Measurements from ENCODE around the gene CDYL. TPM values are rescaled to one million over a fixed set of nuclear protein-coding genes. Genes with fewer than 3 reads are reported as not detected.

The CDYL gene
- total and polyA plus RNA-seq, 2 donors, result 10.4 to 56.0 TPM

DNA sequence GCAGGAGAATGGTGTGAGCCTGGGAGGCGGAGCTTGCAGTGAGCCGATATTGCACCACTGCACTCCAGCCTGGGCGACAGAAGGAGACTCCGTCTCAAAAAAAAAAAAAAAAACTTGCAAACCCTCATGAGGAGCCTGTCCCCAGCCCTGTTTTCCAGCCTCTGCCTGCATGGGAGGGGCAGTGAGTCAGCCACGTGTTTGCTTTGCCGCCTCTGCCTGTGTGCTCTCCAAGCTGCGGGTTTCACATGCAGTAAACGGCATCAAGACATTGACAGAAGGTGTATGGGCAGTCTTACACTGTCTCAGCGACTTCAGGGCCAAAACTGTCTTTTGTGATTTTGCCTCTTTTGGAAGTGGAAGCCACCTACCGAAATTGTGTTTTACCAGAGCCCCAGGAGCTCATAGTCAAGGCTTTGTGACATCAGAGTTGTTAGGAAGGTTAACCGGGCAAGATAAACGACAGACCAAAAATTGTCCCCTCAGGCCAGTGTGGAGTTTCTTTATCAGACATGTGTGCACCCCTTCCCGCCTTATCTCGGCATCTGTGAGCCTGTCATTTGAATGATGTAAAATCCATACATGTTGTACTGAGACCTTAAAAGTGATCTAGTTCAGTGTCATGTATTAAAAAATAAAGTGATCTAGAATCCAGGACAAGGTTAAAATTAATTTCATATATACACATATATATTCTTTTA lies 174.8 kb downstream of the CDYL start:
- H3K9me3 ChIP-seq (ENCODE audit: control insufficient read depth in 2 of 2, insufficient read depth in 1 of 2, low read length in 1 of 2), result no peaks in the 10 kb centered on the region
- no peak for DNase-seq (ENCODE audit: low read depth in 6 of 9, low spot score in 9 of 9)
- no peak overlapping the region for H3K27ac ChIP-seq (ENCODE audit: low read depth in 1 of 2, low read length in 1 of 2)
- no peak overlapping the region for H3K4me3 ChIP-seq (ENCODE audit: low read length in 2 of 2)
- H3K27me3 ChIP-seq (ENCODE audit: control insufficient read depth in 2 of 2, insufficient read depth in 1 of 2, low read length in 1 of 2), result no peaks in the 10 kb centered on the region
- H3K4me1 ChIP-seq (ENCODE audit: control insufficient read depth in 2 of 2, insufficient read depth in 2 of 2, low read length in 2 of 2), result peaks cover 0 to 3% of the 10 kb centered on the region in 2 donors
- 98% methylated on average over 14 of the region's 14 CpGs for WGBS
- H3K36me3 ChIP-seq (ENCODE audit: control insufficient read depth in 2 of 2, insufficient read depth in 2 of 2, low read length in 1 of 2), result peaks cover 18 to 26% of the 10 kb centered on the region in 2 donors

DNA sequence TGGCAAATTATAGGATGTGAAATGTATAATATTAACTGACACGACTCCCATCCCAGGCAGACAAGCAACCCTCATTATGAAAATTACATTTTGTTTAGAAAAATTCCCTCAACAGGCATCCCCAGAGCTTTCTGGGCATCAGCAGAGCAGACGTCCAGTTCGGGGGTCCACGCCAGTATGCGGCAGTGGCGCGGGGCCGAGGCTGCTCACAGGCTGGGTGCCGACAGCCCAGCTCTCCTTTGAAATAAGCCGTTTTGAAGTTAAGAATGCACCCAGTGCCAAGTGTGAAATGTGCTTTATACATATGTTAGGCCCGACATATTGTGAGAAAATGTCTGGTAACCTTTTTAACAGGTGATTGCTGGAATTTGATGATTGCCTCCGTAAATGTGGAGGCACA lies 177.2 kb downstream of the CDYL start:
- no peak for DNase-seq (ENCODE audit: low read depth in 6 of 9, low spot score in 9 of 9)
- H3K27ac ChIP-seq (ENCODE audit: low read depth in 1 of 2, low read length in 1 of 2), result no peak overlapping the region
- peaks cover 13 to 19% of the 10 kb centered on the region in 2 donors for H3K36me3 ChIP-seq (ENCODE audit: control insufficient read depth in 2 of 2, insufficient read depth in 2 of 2, low read length in 1 of 2)
- no peak overlapping the region for H3K4me3 ChIP-seq (ENCODE audit: low read length in 2 of 2)
- no peaks in the 10 kb centered on the region for H3K9me3 ChIP-seq (ENCODE audit: control insufficient read depth in 2 of 2, insufficient read depth in 1 of 2, low read length in 1 of 2)
- H3K27me3 ChIP-seq (ENCODE audit: control insufficient read depth in 2 of 2, insufficient read depth in 1 of 2, low read length in 1 of 2), result no peaks in the 10 kb centered on the region
- WGBS, result 99% methylated on average over 12 of the region's 12 CpGs
- peaks cover 0 to 3% of the 10 kb centered on the region in 2 donors for H3K4me1 ChIP-seq (ENCODE audit: control insufficient read depth in 2 of 2, insufficient read depth in 2 of 2, low read length in 2 of 2)

DNA sequence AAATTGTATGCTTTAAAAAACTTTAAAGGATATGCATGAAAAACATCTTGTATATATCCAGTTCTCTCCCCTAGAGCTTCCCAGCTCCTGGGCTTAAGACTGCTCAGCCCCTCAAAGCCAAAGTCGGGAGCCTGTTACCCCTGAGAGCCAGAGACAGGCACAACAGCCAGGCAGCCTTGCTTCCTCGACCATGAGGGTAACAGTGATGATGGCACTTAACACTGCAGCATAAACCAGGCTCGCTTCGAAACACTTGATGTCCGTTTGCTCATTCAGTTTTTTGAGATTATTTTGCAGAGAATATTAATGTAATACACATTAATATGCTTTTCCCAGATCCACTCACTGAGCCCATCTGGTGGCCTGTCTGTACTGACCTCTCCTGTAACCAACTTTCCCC lies 180.4 kb downstream of the CDYL start:
- Histone ChIP-seq H3K4me3 (ENCODE audit: low read length in 2 of 2) (no peak overlapping the region), H3K27me3 (ENCODE audit: control insufficient read depth in 2 of 2, insufficient read depth in 1 of 2, low read length in 1 of 2) (no peaks in the 10 kb centered on the region), H3K36me3 (ENCODE audit: control insufficient read depth in 2 of 2, insufficient read depth in 2 of 2, low read length in 1 of 2) (peaks cover 11 to 12% of the 10 kb centered on the region in 2 donors), H3K9me3 (ENCODE audit: control insufficient read depth in 2 of 2, insufficient read depth in 1 of 2, low read length in 1 of 2) (no peaks in the 10 kb centered on the region), H3K27ac (ENCODE audit: low read depth in 1 of 2, low read length in 1 of 2) (no peak overlapping the region), H3K4me1 (ENCODE audit: control insufficient read depth in 2 of 2, insufficient read depth in 2 of 2, low read length in 2 of 2) (no peaks in the 10 kb centered on the region)
- DNase-seq (ENCODE audit: low read depth in 6 of 9, low spot score in 9 of 9), result no peak
- WGBS, result 95% methylated on average over 5 of the region's 5 CpGs

DNA sequence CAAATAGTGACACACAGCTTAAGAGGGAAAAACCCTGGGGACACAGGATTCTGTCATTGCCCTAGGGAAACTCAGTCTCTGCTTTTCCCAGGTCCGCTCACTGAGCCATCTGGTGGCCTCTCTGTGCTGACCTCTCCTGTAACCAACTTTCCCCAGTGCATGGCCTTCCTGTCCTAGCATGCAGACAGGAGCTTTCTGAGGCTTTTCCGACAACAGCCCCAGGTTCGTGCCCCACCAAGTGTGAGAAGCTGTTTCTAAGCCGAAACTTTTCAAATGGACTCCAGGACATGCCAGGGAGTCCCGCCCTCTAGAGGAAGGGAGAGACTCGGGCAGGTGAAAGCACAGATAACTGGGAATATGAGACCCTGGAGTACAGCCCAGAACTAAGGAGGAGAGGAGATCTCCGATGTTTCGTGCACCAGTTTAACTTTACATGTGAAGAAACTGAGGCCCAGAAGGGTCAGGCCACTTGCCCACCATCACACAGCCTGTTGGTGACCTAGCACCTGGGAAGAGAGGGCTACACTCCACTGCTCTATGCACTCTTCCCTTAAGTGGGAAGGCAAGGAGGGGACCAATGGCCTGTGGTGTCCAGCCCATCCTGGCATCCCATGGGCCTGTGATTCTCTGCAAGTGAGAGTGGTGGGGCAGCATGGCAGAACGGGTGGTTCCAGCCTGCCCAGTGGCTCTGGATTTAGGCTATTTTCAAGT lies 181.5 kb downstream of the CDYL start:
- 89% methylated on average over 9 of the region's 9 CpGs for WGBS

DNA sequence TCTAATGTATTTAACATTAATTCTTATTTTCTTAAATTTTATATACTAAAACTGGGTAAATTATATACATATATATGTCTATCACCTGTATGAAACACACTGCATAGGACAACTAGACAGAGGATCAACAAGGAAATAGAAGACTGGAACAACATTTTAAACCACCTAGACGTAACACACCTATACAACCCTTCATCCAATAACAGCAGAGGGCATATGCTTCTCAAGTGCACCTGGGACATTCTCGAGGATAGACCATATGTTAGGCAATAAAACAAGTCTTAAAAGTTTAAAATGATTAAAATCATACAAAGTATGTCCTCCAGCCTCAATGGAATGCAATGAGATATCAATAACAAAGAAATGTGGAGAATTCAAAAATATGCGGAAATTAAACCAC lies 182.4 kb downstream of the CDYL start:
- peaks cover 4 to 8% of the 10 kb centered on the region in 2 donors for H3K36me3 ChIP-seq (ENCODE audit: control insufficient read depth in 2 of 2, insufficient read depth in 2 of 2, low read length in 1 of 2)
- DNase-seq (ENCODE audit: low read depth in 6 of 9, low spot score in 9 of 9), result no peak
- no peaks in the 10 kb centered on the region for H3K9me3 ChIP-seq (ENCODE audit: control insufficient read depth in 2 of 2, insufficient read depth in 1 of 2, low read length in 1 of 2)
- H3K27ac ChIP-seq (ENCODE audit: low read depth in 1 of 2, low read length in 1 of 2), result no peak overlapping the region
- H3K27me3 ChIP-seq (ENCODE audit: control insufficient read depth in 2 of 2, insufficient read depth in 1 of 2, low read length in 1 of 2), result no peaks in the 10 kb centered on the region
- no peak overlapping the region for H3K4me3 ChIP-seq (ENCODE audit: low read length in 2 of 2)
- no peaks in the 10 kb centered on the region for H3K4me1 ChIP-seq (ENCODE audit: control insufficient read depth in 2 of 2, insufficient read depth in 2 of 2, low read length in 2 of 2)
- WGBS, result 96% methylated on average over 3 of the region's 3 CpGs

More for the DNA sequence above, 181.5 kb downstream of the CDYL start:
- Histone ChIP-seq H3K9me3 (ENCODE audit: control insufficient read depth in 2 of 2, insufficient read depth in 1 of 2, low read length in 1 of 2) (no peaks in the 10 kb centered on the region), H3K4me1 (ENCODE audit: control insufficient read depth in 2 of 2, insufficient read depth in 2 of 2, low read length in 2 of 2) (no peaks in the 10 kb centered on the region), H3K4me3 (ENCODE audit: low read length in 2 of 2) (no peak overlapping the region), H3K36me3 (ENCODE audit: control insufficient read depth in 2 of 2, insufficient read depth in 2 of 2, low read length in 1 of 2) (peaks cover 8 to 11% of the 10 kb centered on the region in 2 donors), H3K27me3 (ENCODE audit: control insufficient read depth in 2 of 2, insufficient read depth in 1 of 2, low read length in 1 of 2) (no peaks in the 10 kb centered on the region), H3K27ac (ENCODE audit: low read depth in 1 of 2, low read length in 1 of 2) (no peak overlapping the region)
- no peak for DNase-seq (ENCODE audit: low read depth in 6 of 9, low spot score in 9 of 9)

DNA sequence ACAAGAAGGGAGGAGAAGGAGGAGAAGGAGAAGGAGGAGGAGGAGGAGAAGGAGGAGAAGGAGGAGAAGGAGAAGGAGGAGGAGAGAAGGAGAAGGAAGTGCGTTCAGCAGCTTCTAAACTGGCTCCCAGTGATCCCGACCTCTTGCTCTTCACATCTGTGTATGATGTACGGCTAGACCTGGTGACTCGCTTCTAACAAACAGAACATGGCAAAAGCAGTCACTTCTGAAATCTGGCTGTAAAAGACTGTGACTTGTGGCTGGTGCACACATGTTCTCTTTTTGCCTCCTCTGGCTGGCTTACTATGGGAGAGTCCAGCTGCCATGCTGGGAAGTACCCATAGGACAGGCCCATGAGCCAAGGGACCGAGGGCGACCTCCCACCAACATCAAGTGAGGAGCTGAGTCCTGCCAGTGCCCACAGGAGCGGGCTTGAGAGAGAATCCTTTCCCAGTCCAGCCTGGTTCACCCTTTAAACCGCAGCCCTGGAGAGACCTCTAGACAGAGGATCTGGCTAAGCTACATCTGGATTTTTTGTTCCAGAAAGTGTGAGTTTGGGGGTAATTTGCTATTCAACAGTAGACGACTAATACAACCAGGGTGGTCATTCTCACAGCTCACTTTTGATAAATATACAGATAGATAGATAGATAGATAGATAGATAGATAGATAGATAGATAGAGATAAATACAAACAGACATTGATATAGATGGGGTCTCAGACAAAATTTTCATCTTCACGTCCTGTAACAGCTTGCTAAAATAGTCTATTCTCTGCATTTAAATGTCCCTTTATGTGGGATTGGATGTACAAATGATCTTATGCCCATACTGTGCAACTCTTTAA lies 185.3 kb downstream of the CDYL start:
- no peaks in the 10 kb centered on the region for H3K36me3 ChIP-seq (ENCODE audit: control insufficient read depth in 2 of 2, insufficient read depth in 2 of 2, low read length in 1 of 2)
- WGBS, result 96% methylated on average over 10 of the region's 10 CpGs
- no peaks in the 10 kb centered on the region for H3K27me3 ChIP-seq (ENCODE audit: control insufficient read depth in 2 of 2, insufficient read depth in 1 of 2, low read length in 1 of 2)
- H3K27ac ChIP-seq (ENCODE audit: low read depth in 1 of 2, low read length in 1 of 2), result no peak overlapping the region
- H3K9me3 ChIP-seq (ENCODE audit: control insufficient read depth in 2 of 2, insufficient read depth in 1 of 2, low read length in 1 of 2), result no peaks in the 10 kb centered on the region
- H3K4me1 ChIP-seq (ENCODE audit: control insufficient read depth in 2 of 2, insufficient read depth in 2 of 2, low read length in 2 of 2), result no peaks in the 10 kb centered on the region
- no peak for DNase-seq (ENCODE audit: low read depth in 6 of 9, low spot score in 9 of 9)
- H3K4me3 ChIP-seq (ENCODE audit: low read length in 2 of 2), result no peak overlapping the region

DNA sequence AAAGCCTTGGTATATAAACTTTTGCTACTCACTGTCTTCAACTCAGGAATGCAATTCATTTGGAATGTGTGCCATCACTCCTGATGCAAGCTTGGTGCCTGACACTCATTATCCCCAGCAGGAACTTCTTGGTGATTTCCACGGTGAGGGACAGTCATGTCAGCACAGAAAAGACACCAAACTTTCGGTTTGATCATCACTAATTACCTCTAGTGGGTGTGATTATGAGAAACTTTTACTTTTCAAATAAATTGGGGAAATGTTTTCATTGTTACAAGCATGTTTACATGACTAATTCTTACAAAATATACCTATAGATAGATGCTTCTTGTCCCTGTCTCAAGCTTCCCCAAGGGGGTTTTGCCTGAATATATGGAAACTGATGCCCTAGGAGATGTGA lies 186.7 kb downstream of the CDYL start:
- no peaks in the 10 kb centered on the region for H3K27me3 ChIP-seq (ENCODE audit: control insufficient read depth in 2 of 2, insufficient read depth in 1 of 2, low read length in 1 of 2)
- WGBS, result 91% methylated on average over 2 of the region's 2 CpGs
- no peaks in the 10 kb centered on the region for H3K4me1 ChIP-seq (ENCODE audit: control insufficient read depth in 2 of 2, insufficient read depth in 2 of 2, low read length in 2 of 2)
- DNase-seq (ENCODE audit: low read depth in 6 of 9, low spot score in 9 of 9), result no peak
- no peak overlapping the region for H3K27ac ChIP-seq (ENCODE audit: low read depth in 1 of 2, low read length in 1 of 2)
- no peaks in the 10 kb centered on the region for H3K9me3 ChIP-seq (ENCODE audit: control insufficient read depth in 2 of 2, insufficient read depth in 1 of 2, low read length in 1 of 2)
- H3K4me3 ChIP-seq (ENCODE audit: low read length in 2 of 2), result no peak overlapping the region
- H3K36me3 ChIP-seq (ENCODE audit: control insufficient read depth in 2 of 2, insufficient read depth in 2 of 2, low read length in 1 of 2), result no peaks in the 10 kb centered on the region

DNA sequence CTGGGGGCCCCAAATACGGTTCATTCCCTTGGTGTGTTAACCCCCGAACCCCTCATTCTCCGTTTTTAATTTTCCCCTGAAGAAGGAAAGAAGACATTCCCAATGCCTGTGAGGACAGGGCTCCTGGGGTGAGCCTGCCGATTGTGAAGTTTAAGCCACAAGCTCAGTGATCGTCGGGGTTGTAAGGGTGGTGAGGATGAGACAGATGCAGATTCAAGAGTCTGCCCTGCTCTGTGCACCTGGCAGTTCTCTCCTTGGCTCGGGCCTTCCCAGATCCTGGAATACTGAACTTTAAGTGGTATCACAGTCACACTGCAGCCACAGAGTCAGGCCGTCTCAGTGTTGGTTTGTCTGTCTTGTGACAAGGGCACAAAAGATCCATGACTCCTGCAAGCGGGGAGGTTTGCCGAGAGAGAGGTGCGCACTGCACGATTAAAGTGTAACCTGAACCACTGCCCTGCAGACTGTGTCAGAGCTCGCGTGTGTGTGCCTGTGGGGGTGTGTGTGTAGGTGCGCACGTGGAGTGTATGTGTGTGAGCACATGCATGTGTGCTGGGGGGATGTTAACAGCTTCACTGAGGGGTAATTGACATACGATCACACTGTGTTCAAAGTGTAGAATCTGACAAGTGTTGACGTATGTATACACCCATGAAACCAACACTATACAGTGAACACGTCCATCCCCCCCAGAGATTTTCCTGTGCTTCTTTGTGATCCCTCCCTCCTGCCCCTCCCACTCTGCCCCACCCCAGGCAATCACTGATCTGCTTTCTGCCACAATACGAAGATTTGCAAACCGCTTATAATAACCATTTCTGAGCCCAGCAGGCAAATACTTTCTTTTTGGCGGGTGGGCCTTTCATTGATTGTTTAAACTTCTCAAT lies 188.7 kb downstream of the CDYL start:
- 94% methylated on average over 22 of the region's 22 CpGs for WGBS
- H3K27ac ChIP-seq (ENCODE audit: low read depth in 1 of 2, low read length in 1 of 2), result no peak overlapping the region
- H3K4me1 ChIP-seq (ENCODE audit: control insufficient read depth in 2 of 2, insufficient read depth in 2 of 2, low read length in 2 of 2), result no peaks in the 10 kb centered on the region
- no peak for DNase-seq (ENCODE audit: low read depth in 6 of 9, low spot score in 9 of 9)
- no peaks in the 10 kb centered on the region for H3K36me3 ChIP-seq (ENCODE audit: control insufficient read depth in 2 of 2, insufficient read depth in 2 of 2, low read length in 1 of 2)
- no peaks in the 10 kb centered on the region for H3K27me3 ChIP-seq (ENCODE audit: control insufficient read depth in 2 of 2, insufficient read depth in 1 of 2, low read length in 1 of 2)
- H3K9me3 ChIP-seq (ENCODE audit: control insufficient read depth in 2 of 2, insufficient read depth in 1 of 2, low read length in 1 of 2), result no peaks in the 10 kb centered on the region
- H3K4me3 ChIP-seq (ENCODE audit: low read length in 2 of 2), result no peak overlapping the region

Measured in thymus (tissue), 11 donors.